K562 (cell line): ENCODE data around the gene PDZRN3. TPM values are rescaled to one million over a fixed set of nuclear protein-coding genes. Genes with fewer than 3 reads are reported as not detected.

ENCODE experiments used
- ATAC-seq: fragments of 200-7000 bp; cut with Tn5 transposase; 3 replicates; pipeline ENCODE4 v1.9.1; 2020; ENCODE audit warnings: moderate library complexity
- BruUV-seq: library from RNA; stranded (reverse); fragments of 400-500 nt; replicated peaks from 2 replicates; lab custom pipeline; 2021; lab: Mats Ljungman, UMichigan
- CTCF ChIA-PET: fragments of 300-600 bp; formaldehyde crosslinking; extraction: SDS; loops from one replicate; lab custom pipeline; 2021; ENCODE audit warnings: low intra/inter-chr PET ratio; lab: Yijun Ruan, JAX
- POLR2A ChIA-PET: fragments of 300-600, 350-650 bp; sonication (Branson Sonifier 250); formaldehyde crosslinking; extraction: SDS; loops from one replicate; lab custom pipeline; 2021; ENCODE audit warnings: antibody characterized with exemption, inconsistent platforms; lab: Yijun Ruan, JAX
- DNase-seq, 4 experiments: peaks; one replicate each; pipeline versions ENCODE4 v3.0.0 to v3.0.0-alpha.2; 2011 to 2018; ENCODE audit warnings: low spot score in 3 of 4, mixed read lengths in 3 of 4; ENCODE audit errors: extremely low read depth in 1 of 4
- FAIRE-seq: peaks from 2 replicates; lab custom pipeline; 2011; peaks lifted over from hg19 to GRCh38; lab: Jason Lieb, UNC
- H2AFZ ChIP-seq: 2 replicates; pipeline ENCODE4 v1.6.0; 2011; ENCODE audit warnings: low read depth, low read length, control low read depth, inconsistent platforms
- H3K27ac ChIP-seq: fragments of 200-600 bp; 3 replicates; pipeline ENCODE4 v1.8.0; 2011; ENCODE audit warnings: low read depth, mild to moderate bottlenecking, control low read depth, inconsistent platforms, low read length, moderate library complexity, mixed read lengths; ENCODE audit errors: extremely low read depth
- H3K27me3 ChIP-seq, 2 experiments: fragments of 300-600 bp in 1 of 2; 2 replicates in 1 of 2; 3 replicates in 1 of 2; pipeline versions ENCODE4 v1.6.0 to v1.8.0; 2011; ENCODE audit warnings: inconsistent platforms in 2 of 2, low read length in 2 of 2, mild to moderate bottlenecking in 1 of 2, mixed read lengths in 1 of 2, moderate library complexity in 1 of 2; ENCODE audit not compliant: control insufficient read depth in 2 of 2, insufficient read depth in 2 of 2
- H3K36me3 ChIP-seq: fragments of 300-600 bp; 3 replicates; pipeline ENCODE4 v1.8.0; 2011; ENCODE audit warnings: mild to moderate bottlenecking, low read length, inconsistent platforms; ENCODE audit not compliant: control insufficient read depth, insufficient read depth
- H3K4me1 ChIP-seq, 2 experiments: fragments of 200-600 bp in 1 of 2; replicated peaks in 1 of 2; 2 replicates in 1 of 2; 3 replicates in 1 of 2; pipeline versions ENCODE4 v1.5.1 to v1.8.0; 2011; ENCODE audit warnings: inconsistent platforms in 2 of 2, low read length in 2 of 2, mild to moderate bottlenecking in 1 of 2, mixed read lengths in 1 of 2, moderate library complexity in 1 of 2; ENCODE audit not compliant: control insufficient read depth in 2 of 2, insufficient read depth in 2 of 2
- H3K4me2 ChIP-seq: 2 replicates; pipeline ENCODE4 v1.6.1; 2011; ENCODE audit warnings: low read length, control low read depth, inconsistent platforms, mixed read lengths; ENCODE audit not compliant: insufficient read depth
- H3K4me3 ChIP-seq: fragments of 200-600 bp; sonication (generic), shearing (Covaris generic); 2 replicates; pipeline ENCODE4 v1.5.1; 2016; ENCODE audit warnings: control low read depth, inconsistent platforms
- H3K79me2 ChIP-seq: fragments of 200-600 bp; 3 replicates; pipeline ENCODE4 v1.8.0; 2011; ENCODE audit warnings: low read length, inconsistent platforms; ENCODE audit not compliant: control insufficient read depth, insufficient read depth
- H3K9ac ChIP-seq, 2 experiments: 2 replicates each; pipeline versions ENCODE4 v1.6.0 to v1.6.1; 2011; ENCODE audit warnings: low read depth in 2 of 2, low read length in 2 of 2, control low read depth in 1 of 2, inconsistent platforms in 1 of 2, mild to moderate bottlenecking in 1 of 2, mixed read lengths in 1 of 2; ENCODE audit not compliant: insufficient read depth in 1 of 2
- H3K9me1 ChIP-seq: one replicate; pipeline ENCODE4 v1.6.0; 2011; ENCODE audit warnings: inconsistent platforms, mild to moderate bottlenecking, low read length, moderate library complexity; ENCODE audit not compliant: control insufficient read depth, insufficient read depth
- H3K9me3 ChIP-seq: replicated peaks from 2 replicates; pipeline ENCODE4 v1.5.1; 2011; ENCODE audit warnings: low read depth, low read length, inconsistent platforms; ENCODE audit not compliant: control insufficient read depth, insufficient read depth
- H4K20me1 ChIP-seq: replicated peaks from 2 replicates; pipeline ENCODE4 v1.6.1; 2011; ENCODE audit warnings: low read length, inconsistent platforms, mixed read lengths; ENCODE audit not compliant: control insufficient read depth, insufficient read depth
- ESRRA ChIP-seq: fragments of 450-650 bp; IDR thresholded peaks from 2 replicates; pipeline ENCODE4 v1.6.1; 2014; ENCODE audit warnings: low read depth, mild to moderate bottlenecking, moderate library complexity, borderline replicate concordance
- LEF1 ChIP-seq: fragments of 450-650 bp; IDR thresholded peaks from 2 replicates; pipeline ENCODE4 v1.6.1; 2016; ENCODE audit warnings: mild to moderate bottlenecking
- NFE2L1 ChIP-seq: fragments of 450-650 bp; IDR thresholded peaks from 2 replicates; pipeline ENCODE4 v1.6.1; 2016; ENCODE audit warnings: missing genetic modification characterization, low read depth, mild to moderate bottlenecking, missing compliant biosample characterization, moderate library complexity, borderline replicate concordance
- RBM34 ChIP-seq: fragments of 200-400 bp; formaldehyde crosslinking; IDR thresholded peaks from 2 replicates; pipeline ENCODE4 v1.6.1; 2018; ENCODE audit warnings: low read length, borderline replicate concordance; ENCODE audit not compliant: insufficient read depth
- ZBTB17 ChIP-seq: fragments of 450-650 bp; formaldehyde crosslinking; IDR thresholded peaks from 2 replicates; pipeline ENCODE4 v1.4.0; 2020; ENCODE audit warnings: mild to moderate bottlenecking
- WGBS: fragments of 100-300 bp; shearing (Covaris generic); methylation state at CpG from one replicate; pipeline ENCODE4 v1.1.6; 2016; ENCODE audit warnings: low coverage, mixed read lengths; ENCODE audit not compliant: insufficient coverage; ENCODE audit errors: missing lambda C conversion rate; 5-methylcytosine and 5-hydroxymethylcytosine counted together
- in situ Hi-C: fragments of 300-500 bp; cut with MboI; formaldehyde crosslinking; loops from 4 replicates; pipeline ENCODE4 v1.15.0; 2018; ENCODE audit warnings: inconsistent platforms, mixed read lengths
- intact Hi-C: fragments of 100-400 bp; cut with micrococcal nuclease; formaldehyde crosslinking; loops from 2 replicates; pipeline ENCODE4 v1.14.2; 2022
- polyA plus RNA-seq, 8 experiments: library from polyadenylated mRNA; depleted of rRNA in 4 of 8; stranded (reverse) in 5 of 8; unstranded in 3 of 8; fragments of >200 nt; fragmentation: Nextera tagmentation in 2 of 8; fragmentation: Illumina TruSeq in 1 of 8; extraction: Ambion mirVana in 2 of 8; extraction: Trizol in 1 of 8; gene quantifications; 2 replicates each; pipeline versions ENCODE4 v1.2.1 to v1.2.3, GENCODE V29; 2011 to 2014; ENCODE audit warnings: inconsistent platforms in 1 of 8, missing spikeins in 1 of 8
- small RNA-seq: library from RNA; depleted of rRNA; stranded (forward); fragments of <200 nt; gene quantifications from one replicate; pipeline ENCODE3, GENCODE V24; 2014
- total RNA-seq, 7 experiments: library from RNA; depleted of rRNA in 6 of 7; stranded (reverse); fragments of >200 nt in 6 of 7; fragmentation: Illumina TruSeq in 2 of 7; extraction: Trizol in 2 of 7; gene quantifications; 2 replicates each; pipeline versions ENCODE4 v1.2.1 to v1.2.3, GENCODE V29; 2011 to 2021; ENCODE audit warnings: low replicate concordance in 1 of 7
- TF ChIP-seq, protein P1 (sequence below): sonication (generic); formaldehyde crosslinking; IDR thresholded peaks from 2 replicates; pipeline ENCODE4 v1.8.0; 2022; ENCODE audit warnings: missing genetic modification reagents, mild to moderate bottlenecking, borderline replicate concordance

The PDZRN3 gene
- total and polyA plus RNA-seq, 9 of the 15 experiments (the other 6 are each of a cell fraction or from before 2014, with no cell fraction given), result 0.16 TPM; not detected in 8

DNA sequence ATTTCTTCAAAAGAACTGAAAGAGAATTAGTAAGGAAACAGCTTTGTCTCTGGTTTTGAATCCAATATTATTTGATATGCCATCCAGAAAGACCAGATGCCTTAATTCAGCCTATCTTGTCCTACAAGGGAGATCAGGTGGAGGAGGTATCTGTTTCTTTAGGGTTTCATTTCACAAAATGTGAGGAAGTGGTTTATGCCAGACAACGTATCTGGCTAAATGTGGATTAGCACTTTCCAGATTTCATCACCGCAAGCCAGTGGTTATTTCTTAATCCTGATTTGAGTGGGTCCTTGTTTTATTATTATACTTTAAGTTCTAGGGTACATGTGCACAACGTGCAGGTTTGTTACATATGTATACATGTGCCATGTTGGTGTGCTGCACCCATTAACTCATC is 292.2 kb downstream of the PDZRN3 start:
- POLR2A ChIA-PET, result no interaction called here
- no peak overlapping the region for H3K9ac ChIP-seq
- no peaks in the 10 kb centered on the region for H3K4me1 ChIP-seq
- no peak overlapping the region for H3K27ac ChIP-seq
- no peaks in the 10 kb centered on the region for H3K36me3 ChIP-seq
- intact Hi-C loops, result no loop called here
- no peaks in the 10 kb centered on the region for H3K79me2 ChIP-seq
- 0% methylated on average over 2 of the region's 3 CpGs for WGBS
- no peaks in the 10 kb centered on the region for H3K9me1 ChIP-seq
- no peaks in the 10 kb centered on the region for H3K27me3 ChIP-seq
- FAIRE-seq, result no peak
- H3K4me2 ChIP-seq, result no peak overlapping the region
- H3K9me3 ChIP-seq, result no peaks in the 10 kb centered on the region
- no peak overlapping the region for H3K4me3 ChIP-seq
- TF ChIP-seq NFE2L1 (no peak), ZBTB17 (no peak), RBM34 (no peak), LEF1 (no peak), ESRRA (no peak)
- TF ChIP-seq, protein P1, sequence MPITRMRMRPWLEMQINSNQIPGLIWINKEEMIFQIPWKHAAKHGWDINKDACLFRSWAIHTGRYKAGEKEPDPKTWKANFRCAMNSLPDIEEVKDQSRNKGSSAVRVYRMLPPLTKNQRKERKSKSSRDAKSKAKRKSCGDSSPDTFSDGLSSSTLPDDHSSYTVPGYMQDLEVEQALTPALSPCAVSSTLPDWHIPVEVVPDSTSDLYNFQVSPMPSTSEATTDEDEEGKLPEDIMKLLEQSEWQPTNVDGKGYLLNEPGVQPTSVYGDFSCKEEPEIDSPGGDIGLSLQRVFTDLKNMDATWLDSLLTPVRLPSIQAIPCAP, result no peak
- in situ Hi-C loops, result no loop called here
- CTCF ChIA-PET, result no interaction called here
- BruUV-seq, result no TSS peak
- no peak for DNase-seq
- ATAC-seq, result no peak
- H2AFZ ChIP-seq, result no peak overlapping the region
- no peaks in the 10 kb centered on the region for H4K20me1 ChIP-seq

Small RNAs within 50 kb of the gene (small RNA-seq; reads per million reads assigned to genes)
- gene RNU7-119P, result not detected
